GM19328 (cell line): ENCODE data around the gene COA1.
A peak's percentile ranks its signal among the peaks of the same experiment; 100 is the strongest.

ENCODE experiments used
- ATAC-seq: cut with Tn5 transposase; IDR thresholded peaks from one replicate; pipeline ENCODE4 v1.9.1; 2021; ENCODE audit warnings: mild to moderate bottlenecking, moderate library complexity; ENCODE audit not compliant: unreplicated experiment

COA1 gene

DNA sequence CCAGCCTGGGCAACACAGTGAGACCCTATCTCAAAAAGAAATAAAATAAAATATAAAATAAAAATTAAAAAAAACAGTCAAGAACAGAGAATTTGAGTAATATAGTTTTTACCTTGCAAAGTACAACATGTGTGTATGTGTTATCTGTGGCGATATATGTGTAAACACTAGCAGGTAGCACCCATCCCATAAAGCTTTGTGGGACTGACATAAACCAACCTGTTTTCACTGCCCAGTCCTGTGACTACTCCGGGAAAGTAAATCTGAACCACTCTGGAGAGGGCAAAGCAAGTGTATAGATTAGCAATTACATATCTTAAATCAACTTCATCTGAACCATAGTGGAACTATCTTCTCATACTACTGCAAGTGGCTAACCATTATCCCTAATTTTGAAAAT is 72.3 kb downstream of the COA1 start:
- no peak for ATAC-seq

GRCh38 chr7:43655584-43655983 is 73.7 kb downstream of the COA1 start:
- no peak for ATAC-seq

GRCh38 chr7:43653891-43654504 is 75.3 kb downstream of the COA1 start:
- ATAC-seq = no peak

GRCh38 chr7:43653466-43653865 is 75.9 kb downstream of the COA1 start:
- ATAC-seq = no peak

DNA sequence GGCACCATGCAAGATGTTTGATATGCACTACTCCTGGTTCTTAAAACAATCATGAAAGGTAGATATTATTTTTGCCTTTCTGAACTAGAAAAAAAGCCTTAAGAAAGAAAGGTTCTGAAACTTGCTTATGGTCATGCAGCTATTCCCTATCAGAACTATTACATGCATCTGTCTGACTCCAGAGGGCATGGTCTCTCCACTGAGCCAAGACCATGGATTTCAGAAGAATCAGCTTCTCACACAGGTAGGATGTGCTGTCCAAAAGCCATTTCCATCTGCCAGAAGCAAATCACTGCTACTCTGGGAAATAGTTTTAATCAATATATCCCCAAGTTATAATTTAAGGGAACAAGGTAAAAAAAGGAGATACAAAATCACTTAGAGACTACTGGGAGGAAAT is 77.0 kb downstream of the COA1 start:
- ATAC-seq = no peak

- ATAC-seq = no peak
Observed at GRCh38 chr7:43650457-43651052, 78.8 kb downstream of the COA1 start.

- ATAC-seq = peak; percentile 57
Observed at GRCh38 chr7:43649755-43650274, 79.5 kb downstream of the COA1 start.

DNA sequence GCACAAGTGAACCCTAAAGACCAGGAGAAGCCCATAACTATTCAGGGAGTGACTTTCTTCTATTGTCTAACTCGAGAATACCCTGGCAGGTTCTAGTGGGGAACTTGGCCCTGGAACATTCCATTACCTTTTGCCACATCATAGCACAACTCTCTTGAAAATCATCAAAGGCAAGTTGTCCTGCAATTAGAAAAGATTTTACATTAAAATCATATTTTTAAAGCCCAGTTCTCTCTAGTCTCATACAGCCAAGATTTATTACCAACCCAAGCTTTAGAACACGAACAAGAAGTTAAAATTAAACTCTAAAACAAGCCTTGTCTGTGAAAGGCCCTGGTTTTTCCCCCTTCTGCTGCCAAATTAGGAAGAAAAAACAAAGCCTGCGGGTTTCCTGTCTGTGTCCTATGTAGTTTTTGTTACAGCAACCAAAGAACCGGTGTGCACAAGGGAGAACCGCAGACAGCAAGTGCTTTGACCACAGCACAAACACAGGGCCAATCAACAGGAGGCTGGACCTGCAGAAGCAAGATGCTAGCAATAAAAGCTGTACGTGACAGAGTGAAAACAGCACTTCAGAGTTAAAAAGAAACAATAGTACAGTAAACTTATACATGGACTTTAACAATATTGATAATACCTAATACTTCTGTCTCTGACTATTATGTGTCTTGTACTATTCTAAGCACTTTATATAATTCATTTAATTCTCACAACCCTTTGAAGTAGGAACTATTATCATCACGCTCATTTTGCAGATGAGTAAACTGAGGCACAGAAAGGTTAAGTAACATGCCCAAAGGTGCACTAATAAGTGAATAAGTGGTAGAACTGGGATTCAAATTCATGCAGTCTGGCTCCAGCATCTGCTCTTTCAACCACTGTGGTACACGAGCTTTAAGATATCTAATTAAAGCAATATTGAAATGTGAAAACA is 80.6 kb downstream of the COA1 start:
- ATAC-seq = peak; percentile 54

GRCh38 chr7:43647673-43648472 is 81.5 kb downstream of the COA1 start:
- no peak for ATAC-seq

DNA sequence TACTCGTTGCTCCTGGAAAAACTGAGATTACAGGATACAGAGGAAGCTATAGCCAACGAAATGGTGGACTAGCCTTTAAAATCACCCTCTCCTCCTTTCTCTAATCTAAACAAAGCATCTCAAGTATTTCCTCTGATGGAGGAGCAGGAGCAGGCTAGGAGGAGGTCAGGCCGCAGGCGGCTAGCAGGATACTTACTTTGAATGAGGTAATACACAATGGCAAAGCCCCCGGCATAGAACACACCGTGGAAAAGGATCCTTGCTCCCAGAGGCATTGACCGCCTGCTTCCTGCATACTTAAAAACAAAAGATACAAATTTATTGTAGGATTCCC is 82.0 kb downstream of the COA1 start:
- no peak for ATAC-seq

DNA sequence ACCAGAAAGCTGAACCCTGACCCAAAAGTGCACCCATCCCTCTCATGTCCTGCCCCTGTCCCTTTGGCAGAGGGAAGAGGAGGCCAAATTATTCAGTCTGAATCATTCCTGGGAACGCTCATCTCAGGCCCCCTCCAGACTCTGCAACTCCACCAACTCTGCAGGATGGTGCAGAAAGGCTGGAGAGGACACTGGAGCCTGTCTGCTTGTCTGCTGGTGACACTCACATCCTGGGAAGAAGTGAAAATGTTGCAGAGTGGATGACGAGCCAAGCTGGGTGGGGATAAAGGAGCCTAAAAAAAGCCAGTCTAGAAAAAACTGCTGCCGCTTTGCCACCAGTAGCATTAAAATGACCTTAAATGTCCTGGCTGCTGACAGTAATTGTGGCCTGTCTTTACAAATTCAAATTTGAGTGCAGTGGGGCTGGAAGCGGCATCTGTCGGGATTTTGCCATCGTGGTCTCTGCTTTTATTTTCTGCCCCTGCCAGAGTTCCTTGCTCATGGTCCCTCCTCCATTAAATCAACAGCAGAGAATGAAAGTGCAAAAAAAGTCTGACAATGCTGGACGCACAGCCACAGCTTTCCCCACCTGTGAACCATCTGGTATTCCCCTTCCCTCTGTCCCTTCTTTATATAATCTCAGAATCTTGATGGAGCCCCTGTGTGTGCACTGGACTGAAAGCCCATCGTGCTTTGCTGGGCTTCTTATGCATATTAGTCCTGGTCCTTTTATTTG is 82.6 kb downstream of the COA1 start:
- no peak for ATAC-seq

- no peak for ATAC-seq
Observed at GRCh38 chr7:43645699-43646226, 83.6 kb downstream of the COA1 start.

GRCh38 chr7:43643846-43644245 is 85.5 kb downstream of the COA1 start:
- no peak for ATAC-seq

GRCh38 chr7:43642897-43643630 is 86.3 kb downstream of the COA1 start:
- ATAC-seq = no peak

DNA sequence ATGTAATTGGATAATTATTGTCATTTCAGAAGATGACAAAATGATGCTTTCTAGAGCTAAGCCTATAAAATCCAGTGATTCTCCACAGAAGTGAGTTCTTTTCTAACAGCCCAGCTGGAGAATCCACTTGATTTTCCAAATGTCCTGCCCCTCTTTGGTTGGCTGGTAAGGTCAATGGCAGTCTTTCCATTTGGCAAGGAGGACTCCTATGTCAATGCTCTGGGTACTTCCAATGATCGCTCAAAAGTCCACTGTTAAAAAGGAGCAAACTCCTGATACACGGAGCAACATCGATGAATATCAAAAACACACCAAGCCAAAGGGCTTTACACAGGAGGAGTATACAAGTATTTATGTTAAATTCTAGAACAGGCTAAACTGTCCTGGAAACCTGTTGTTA is 88.6 kb downstream of the COA1 start:
- no peak for ATAC-seq

DNA sequence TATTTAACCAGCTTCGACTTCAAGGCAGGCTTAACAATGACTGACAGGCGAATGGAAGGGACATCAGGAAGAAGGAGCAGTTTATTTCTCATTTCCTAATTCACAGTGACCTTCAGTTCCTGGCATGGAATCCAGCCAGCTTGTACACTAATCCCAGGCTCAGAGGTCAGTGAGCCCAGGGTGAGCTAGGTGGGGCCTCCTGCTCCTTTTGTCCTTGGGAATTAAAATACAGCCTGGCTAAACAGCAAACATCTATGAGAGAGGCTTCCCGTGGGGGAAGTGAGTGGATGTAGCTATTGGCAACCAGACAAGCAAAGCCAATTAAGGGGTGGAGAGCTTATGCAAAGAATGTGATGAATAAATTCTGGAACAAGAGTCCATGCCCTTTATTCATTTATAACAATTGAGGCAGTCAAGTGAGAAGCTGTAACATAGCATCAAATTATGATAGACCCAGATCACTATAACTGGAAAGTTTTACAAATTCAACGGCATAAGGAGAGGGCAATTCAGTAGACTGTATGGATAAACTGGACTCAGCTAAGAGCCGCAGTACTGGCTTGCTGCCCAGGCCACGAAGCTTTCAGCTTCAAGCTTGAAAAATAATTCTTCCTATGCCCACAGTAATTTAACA is 89.3 kb downstream of the COA1 start:
- no peak for ATAC-seq

- ATAC-seq = no peak
Observed at GRCh38 chr7:43637114-43637806, 92.1 kb downstream of the COA1 start.

DNA sequence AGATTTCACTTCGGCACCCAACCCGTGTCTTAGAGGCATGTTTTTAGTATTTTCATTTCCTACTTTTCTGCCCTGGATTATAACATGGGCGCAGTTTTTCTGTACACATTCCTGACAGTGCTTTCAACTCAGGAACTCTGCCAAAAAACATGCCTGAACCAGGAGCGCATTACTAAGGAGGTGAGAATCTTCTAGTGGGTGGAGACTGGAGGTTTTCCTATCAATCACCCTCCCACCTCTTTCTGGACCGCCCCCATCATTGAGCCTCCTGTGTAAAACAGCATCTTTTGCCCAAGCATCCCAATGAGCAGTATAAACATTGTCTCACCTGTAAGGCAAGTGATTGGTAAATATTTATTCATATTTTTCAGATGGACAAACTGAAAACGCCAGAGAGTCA is 93.2 kb downstream of the COA1 start:
- no peak for ATAC-seq
